Limb (tissue), 2 donors: ENCODE measurements around the gene B4GALT3.

Experiments used
- DNase-seq, 2 donors: peaks; one replicate each; pipeline ENCODE4 v3.0.0-alpha.2; 2016; ENCODE audit errors: extremely low spot score in 2 of 2

The B4GALT3 gene

GRCh38 chr1:161206411-161207140 lies 29.3 kb upstream of the B4GALT3 start:
- no peak for DNase-seq

GRCh38 chr1:161201836-161202712 lies 24.8 kb upstream of the B4GALT3 start, which contains the start of gene NDUFS2:
NDUFS2 (plus strand) TSS chr1:161202367; CDS start chr1:161202386, 19 bp downstream.
- peak; percentile 96 to 99 for DNase-seq

- peak in 1 of 2 donors; percentile 48 for DNase-seq
Observed at GRCh38 chr1:161200992-161201835, 23.9 kb upstream of the B4GALT3 start.

GRCh38 chr1:161200421-161200991 lies 23.2 kb upstream of the B4GALT3 start:
- DNase-seq: no peak

- peak; percentile 27 to 55 for DNase-seq
Observed at GRCh38 chr1:161199506-161200139, 22.3 kb upstream of the B4GALT3 start.

GRCh38 chr1:161198897-161199431 lies 21.7 kb upstream of the B4GALT3 start, which contains the start of gene ADAMTS4:
ADAMTS4 (minus strand) TSS chr1:161199054; CDS start chr1:161198627, 427 bp downstream.
- peak; percentile 72 to 77 for DNase-seq

GRCh38 chr1:161198194-161198896 lies 21.0 kb upstream of the B4GALT3 start:
- peak; percentile 34 to 69 for DNase-seq

- no peak for DNase-seq
Observed at GRCh38 chr1:161197560-161198193, 20.4 kb upstream of the B4GALT3 start.

GRCh38 chr1:161196521-161197451 lies 19.5 kb upstream of the B4GALT3 start:
- DNase-seq: peak; percentile 74 to 83

- no peak for DNase-seq
Observed at GRCh38 chr1:161196111-161196510, 18.8 kb upstream of the B4GALT3 start.

- no peak for DNase-seq
Observed at GRCh38 chr1:161195171-161195570, 17.9 kb upstream of the B4GALT3 start.

GRCh38 chr1:161193561-161194235 lies 16.4 kb upstream of the B4GALT3 start:
- DNase-seq: no peak

GRCh38 chr1:161192476-161193465 lies 15.5 kb upstream of the B4GALT3 start:
- peak; percentile 72 to 79 for DNase-seq

- no peak for DNase-seq
Observed at GRCh38 chr1:161191971-161192370, 14.7 kb upstream of the B4GALT3 start.

GRCh38 chr1:161190962-161191521 lies 13.7 kb upstream of the B4GALT3 start:
- no peak for DNase-seq

- DNase-seq: no peak
Observed at GRCh38 chr1:161189036-161189435, 11.7 kb upstream of the B4GALT3 start.
